Gastroesophageal sphincter (tissue), 3 donors: ENCODE data around the gene PEMT.

Source experiments
- CTCF ChIP-seq, 4 experiments: fragments of 200-600 bp in 2 of 4; fragments of 450-650 bp in 2 of 4; sonication (generic) in 1 of 4; IDR thresholded peaks; one replicate each; pipeline ENCODE4 v1.5.1; 2017 to 2019; ENCODE audit warnings: antibody characterized with exemption in 4 of 4, mild to moderate bottlenecking in 2 of 4, moderate library complexity in 2 of 4
- POLR2A ChIP-seq, 2 donors: fragments of 450-650 bp; IDR thresholded peaks; one replicate each; pipeline ENCODE4 v1.6.1; 2017; ENCODE audit warnings: antibody characterized with exemption in 2 of 2, mild to moderate bottlenecking in 2 of 2, moderate library complexity in 1 of 2
- POLR2AphosphoS5 ChIP-seq: sonication (generic); formaldehyde crosslinking; IDR thresholded peaks from one replicate; pipeline ENCODE4 v1.6.1; 2017; ENCODE audit warnings: antibody characterized with exemption

- TF ChIP-seq POLR2AphosphoS5 (no peak), POLR2A (IDR thresholded peaks at IDR 0.05) (no peak), CTCF (IDR thresholded peaks at IDR 0.05) (no peak)
Observed at GRCh38 chr17:17575360-17576251, 15.9 kb downstream of the PEMT start.
